IPS-11a (cell line): ENCODE results near the gene PTGES.

Source experiments
- H3K4me3 ChIP-seq: one replicate; pipeline ENCODE4 v1.5.1; 2013; ENCODE audit warnings: low read depth, low read length, control low read depth

Gene PTGES

GRCh38 chr9:129696944-129697655 lies 55.7 kb downstream of the PTGES start:
- H3K4me3 ChIP-seq, result peak overlapping the region; percentile 42

DNA sequence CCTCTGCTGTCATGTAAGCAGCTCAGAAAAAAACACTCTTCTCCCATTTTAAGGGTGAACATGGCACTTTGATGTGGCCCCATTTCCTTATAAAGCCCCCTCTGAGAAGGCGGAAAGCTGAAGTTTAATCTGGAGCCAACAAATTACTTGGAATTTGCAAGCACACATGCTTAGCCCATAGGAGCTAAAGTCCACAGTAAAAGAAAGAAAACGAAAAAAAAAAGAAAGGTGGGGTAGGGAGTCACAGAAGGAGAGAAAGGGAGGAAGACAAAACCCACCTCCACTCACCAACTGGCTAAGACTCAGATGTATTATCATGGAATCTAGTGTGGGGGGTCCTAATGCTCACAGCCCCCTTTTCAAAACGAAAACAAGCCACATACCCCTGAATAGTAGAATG lies 57.0 kb downstream of the PTGES start:
- no peak overlapping the region for H3K4me3 ChIP-seq

GRCh38 chr9:129694243-129694646 lies 58.6 kb downstream of the PTGES start:
- H3K4me3 ChIP-seq, result no peak overlapping the region

DNA sequence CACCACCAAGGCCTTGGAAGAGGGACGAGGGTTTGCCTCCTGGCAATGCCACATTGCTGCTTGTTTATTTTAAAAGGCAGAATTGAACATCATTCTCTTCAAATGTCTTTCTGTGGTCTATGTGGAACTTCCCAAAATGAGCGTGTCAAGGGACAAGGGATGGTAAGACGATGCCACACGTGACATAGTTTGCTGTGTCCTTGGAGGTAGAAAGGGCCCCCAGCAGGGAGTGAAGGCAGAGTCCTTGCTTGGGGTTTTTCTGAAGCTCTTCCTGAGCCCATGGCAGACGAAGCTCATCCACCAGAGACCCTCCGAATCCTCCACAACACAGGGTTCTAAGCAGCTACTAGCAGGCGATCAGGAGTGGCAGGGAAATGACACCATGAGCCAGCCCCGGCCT lies 59.1 kb downstream of the PTGES start:
- no peak overlapping the region for H3K4me3 ChIP-seq

DNA sequence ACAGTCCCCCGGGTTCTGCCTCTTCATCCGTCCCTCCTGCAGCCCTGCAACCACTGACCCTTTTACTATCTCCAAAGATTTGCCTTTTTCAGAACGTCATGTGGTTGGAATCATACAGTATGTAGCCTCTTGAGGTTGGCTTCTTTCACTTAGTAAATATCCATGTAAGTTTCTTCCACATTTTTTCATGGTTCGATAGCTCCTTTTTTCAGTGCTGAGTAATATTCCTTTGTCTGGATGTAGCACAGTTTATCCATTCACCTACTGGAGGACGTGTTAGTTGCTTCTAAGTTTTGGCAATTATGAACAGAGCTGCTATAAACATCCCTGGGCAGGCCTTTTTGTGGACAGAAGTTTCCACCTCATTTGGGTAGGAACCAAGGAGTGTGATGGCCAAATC lies 60.3 kb downstream of the PTGES start:
- H3K4me3 ChIP-seq, result no peak overlapping the region
